ENCODE measurements around the gene BTBD17. TPM values are rescaled to one million over a fixed set of nuclear protein-coding genes. Genes with fewer than 3 reads are reported as not detected.

The BTBD17 gene
- polyA plus RNA-seq, 1 donor, result 0.18 TPM

DNA sequence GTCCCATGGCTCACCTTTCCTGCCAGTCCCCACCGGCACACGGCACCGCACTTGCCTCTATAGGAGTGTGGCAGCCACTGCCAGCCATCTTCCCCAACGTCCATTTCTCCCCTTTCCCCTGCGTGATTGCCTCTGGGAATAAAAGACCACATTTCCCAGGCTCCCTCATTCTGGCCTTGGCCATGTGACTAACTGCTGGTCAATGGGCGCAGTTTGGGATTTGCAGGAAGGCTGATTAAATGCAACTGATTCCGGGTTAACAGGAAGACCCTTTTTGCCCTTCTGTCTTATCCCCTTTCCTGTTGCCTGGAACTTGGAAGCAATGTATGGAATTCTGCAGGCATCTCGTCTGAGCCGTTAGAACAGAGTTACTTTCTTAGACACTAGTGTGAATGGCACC is 3.0 kb downstream of the BTBD17 start:
- DNase-seq, result no peak

GRCh38 chr17:74357466-74357809 is 4.2 kb downstream of the BTBD17 start:
- no peak for DNase-seq

- no peak for DNase-seq
These were observed 4.8 kb downstream of the BTBD17 start for GRCh38 chr17:74356646-74357465.

- DNase-seq, result no peak
These were observed 6.6 kb downstream of the BTBD17 start for GRCh38 chr17:74355065-74355464.

DNA sequence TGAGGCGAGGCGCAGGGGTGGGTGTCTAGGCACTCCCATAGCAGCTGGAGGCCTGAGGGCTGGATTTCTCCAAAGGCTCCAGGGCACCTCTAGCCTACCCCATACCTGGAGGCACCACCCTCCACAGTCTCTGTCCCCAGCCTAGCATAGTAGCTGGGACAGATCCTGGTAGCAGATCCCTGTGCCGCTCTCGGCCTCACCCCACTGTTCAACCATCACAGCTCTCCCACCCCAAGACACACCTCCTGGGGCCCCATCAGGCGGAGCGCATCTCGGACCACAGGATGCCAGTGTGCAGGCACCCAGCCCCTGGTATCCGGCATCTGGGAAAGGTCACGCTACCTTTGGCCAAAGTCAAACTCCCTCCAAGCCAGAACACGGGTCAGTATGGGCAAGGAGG is 7.1 kb downstream of the BTBD17 start:
- no peak for DNase-seq

DNA sequence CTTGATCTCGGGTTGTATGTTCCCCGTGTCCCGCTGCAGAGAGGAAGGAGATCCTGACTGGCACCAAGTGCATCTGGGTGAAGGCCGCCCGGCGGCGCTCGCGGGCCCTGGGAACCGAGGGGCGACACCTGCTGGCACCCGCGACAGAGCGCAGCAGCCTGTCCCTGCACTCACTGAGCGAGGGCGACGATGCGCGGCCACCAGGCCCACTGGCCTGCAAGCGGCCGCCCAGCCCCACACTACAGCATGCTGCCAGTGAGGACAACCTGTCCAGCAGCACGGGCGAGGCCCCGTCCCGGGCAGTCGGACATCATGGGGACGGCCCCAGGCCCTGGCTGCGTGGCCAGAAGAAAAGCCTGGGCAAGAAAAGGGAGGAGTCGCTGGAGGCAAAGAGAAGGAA is 7.5 kb downstream of the BTBD17 start:
- DNase-seq, result no peak

- no peak for DNase-seq
These were observed 8.1 kb downstream of the BTBD17 start for GRCh38 chr17:74353446-74354060.

DNA sequence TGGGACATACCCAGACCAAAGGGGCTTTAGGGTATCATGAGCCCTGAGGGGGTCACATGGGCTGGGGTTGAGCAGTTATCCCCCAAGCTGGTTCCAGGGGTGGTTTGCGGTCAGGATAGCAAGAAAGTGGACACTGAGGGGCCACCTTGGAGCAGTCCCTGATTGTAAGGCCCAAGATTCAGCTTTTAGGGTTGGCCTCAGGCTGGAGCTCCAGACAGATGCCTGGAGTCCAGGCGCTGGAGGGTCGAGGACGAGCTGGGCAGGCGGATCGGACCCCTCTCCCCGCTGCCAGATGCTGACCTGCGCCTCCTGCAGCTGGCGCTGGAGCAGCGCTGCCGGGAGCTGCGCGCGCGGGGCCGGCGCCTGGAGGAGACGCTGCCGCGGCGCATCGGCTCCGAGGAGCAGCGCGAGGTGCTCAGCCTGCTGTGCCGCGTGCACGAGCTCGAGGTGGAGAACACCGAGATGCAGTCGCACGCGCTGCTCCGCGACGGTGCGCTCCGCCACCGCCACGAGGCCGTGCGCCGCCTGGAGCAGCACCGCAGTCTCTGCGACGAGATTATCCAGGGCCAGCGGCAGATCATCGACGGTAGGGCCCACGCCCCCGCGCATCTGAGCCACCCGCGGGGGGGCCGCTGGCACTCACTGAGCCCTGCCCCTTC is 10.0 kb downstream of the BTBD17 start:
- no peak for DNase-seq

DNA sequence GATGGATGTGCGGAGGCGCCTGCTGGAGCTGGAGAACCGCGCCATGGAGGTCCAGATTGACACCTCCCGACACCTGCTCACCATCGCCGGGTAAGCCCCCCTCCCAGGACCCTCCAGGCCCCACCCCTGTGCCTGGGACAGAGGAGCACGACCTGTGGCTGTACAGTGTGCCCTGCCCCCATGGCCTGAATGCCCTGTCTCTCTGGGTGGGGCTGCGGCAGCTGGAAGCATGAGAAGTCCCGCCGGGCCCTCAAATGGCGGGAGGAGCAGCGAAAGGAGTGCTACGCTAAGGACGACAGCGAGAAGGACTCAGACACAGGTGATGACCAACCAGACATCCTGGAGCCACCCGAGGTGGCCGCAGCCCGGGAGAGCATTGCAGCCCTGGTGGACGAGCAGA is 11.2 kb downstream of the BTBD17 start:
- no peak for DNase-seq

DNA sequence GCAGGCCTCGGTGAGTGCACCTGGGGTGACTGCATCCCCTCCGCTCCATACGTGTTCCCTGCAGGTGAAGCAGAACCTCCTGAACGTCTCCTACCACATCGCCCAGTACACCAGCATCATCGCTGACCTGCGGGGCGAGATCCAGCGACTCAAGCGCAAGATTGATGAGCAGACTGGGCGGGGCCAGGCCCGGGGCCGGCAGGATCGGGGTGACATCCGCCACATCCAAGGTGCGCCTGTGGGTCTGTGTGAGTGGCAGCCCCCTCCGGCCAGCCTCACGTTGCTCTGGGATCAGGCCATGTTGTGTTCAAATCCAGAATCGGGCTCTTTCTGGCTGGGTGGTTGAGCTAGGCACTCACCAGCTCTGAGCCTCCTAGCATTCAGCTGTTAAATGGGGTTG is 12.5 kb downstream of the BTBD17 start:
- no peak for DNase-seq

GRCh38 chr17:74347646-74348045 is 14.0 kb downstream of the BTBD17 start:
- DNase-seq, result no peak

- DNase-seq, result no peak
These were observed 16.0 kb downstream of the BTBD17 start for GRCh38 chr17:74345433-74346241.

- no peak for DNase-seq
These were observed 17.0 kb downstream of the BTBD17 start for GRCh38 chr17:74344658-74345057.

DNA sequence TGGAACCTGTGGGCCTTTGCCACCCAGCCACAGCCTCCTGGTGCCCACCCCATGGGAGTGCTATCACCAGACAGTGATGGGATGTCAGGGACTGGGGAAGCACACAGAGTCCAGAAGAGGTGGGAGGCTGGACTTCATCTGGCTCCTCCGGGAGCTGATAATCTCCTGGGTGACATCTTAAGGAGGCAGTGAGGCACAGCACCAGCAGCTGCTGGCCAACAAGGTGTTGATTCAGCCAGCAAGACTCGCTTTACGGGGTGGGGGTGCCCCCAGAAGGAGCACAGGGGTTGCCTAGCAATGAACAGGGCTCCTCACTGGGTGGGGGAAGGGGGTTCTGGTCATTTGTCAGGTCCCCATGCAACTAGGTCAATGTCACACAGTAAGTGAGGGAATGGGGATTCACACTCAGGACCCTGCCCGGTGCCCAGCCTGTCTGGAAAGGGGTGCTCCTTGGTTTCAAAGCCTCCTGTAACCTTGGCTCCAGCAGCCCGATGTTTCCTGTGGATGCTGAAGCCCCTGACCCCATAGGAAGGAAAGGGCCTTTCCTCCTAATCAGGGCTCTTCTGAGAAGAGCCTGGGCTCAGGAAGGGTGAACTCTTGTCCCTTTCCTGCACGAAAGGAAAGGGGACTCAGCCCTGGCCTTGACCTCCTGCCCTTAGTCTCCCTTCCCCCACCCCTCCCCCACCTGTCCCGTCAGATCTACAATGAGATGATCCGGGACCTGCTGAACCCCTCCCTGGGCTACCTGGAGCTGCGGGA is 18.0 kb downstream of the BTBD17 start:
- DNase-seq, result no peak

- no peak for DNase-seq
These were observed 18.5 kb downstream of the BTBD17 start for GRCh38 chr17:74343121-74343520.

DNA sequence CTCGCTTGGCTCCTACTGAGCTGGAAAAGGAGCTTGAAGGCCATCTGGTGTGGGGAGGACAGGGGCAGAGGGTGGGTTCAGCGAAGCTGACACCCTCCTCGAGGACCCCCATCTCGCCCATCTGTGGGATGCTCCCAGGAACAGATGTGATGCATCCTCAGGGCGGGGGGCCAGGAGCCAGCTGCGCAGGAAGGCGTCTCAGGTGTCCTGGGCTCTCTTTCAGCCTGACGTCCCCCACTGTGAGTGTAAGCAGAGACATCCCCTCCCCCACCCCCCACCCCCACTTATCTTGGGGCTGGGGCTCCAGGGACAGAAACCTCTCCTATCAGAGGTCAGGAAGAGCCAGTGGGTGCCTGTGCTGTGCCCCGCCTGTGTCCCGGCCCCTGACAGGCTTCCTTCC is 19.4 kb downstream of the BTBD17 start:
- no peak for DNase-seq

GRCh38 chr17:74340470-74341023 is 21.1 kb downstream of the BTBD17 start:
- DNase-seq, result no peak

GRCh38 chr17:74339537-74340195 is 22.0 kb downstream of the BTBD17 start:
- no peak for DNase-seq

- no peak for DNase-seq
These were observed 23.7 kb downstream of the BTBD17 start for GRCh38 chr17:74337834-74338500.

DNA sequence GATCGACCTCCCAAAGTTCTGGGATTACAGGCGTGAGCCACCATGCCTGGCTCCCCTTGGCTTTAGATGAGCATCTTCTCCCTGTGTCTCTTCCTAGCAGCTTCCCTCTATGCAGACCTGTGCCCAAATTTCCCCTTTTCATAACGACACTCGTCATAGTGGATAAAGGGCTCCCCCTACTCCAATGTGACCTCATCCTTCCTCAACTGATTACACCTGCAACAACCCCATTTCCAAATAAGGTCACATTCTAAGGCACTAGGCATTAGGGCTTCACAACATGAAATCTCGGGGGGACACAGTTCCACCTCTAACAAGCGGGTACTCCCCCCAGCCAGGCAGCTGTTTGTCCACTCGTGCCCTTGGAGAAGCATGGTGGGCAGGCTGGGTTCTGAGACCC is 25.4 kb downstream of the BTBD17 start:
- no peak for DNase-seq

- no peak for DNase-seq
These were observed 26.1 kb downstream of the BTBD17 start for GRCh38 chr17:74335529-74336062.
